Measurements from ENCODE around the gene CHST4. TPM values are rescaled to one million over a fixed set of nuclear protein-coding genes. Genes with fewer than 3 reads are reported as not detected.
"Not testable (repeated sequence)": the region's sequence is repeated elsewhere in the genome, so short reads cannot be mapped to it uniquely, and the experiment has no call there.

CHST4 gene
- total RNA-seq, 1 donor from 2014 or later = 0.09 TPM

- Histone ChIP-seq H3K27ac (ENCODE audit: low read depth, low read length) (no peak overlapping the region), H3K4me3 (ENCODE audit: insufficient read depth, low read depth, low read length) (no peak overlapping the region), H3K36me3 (ENCODE audit: insufficient read depth, low read length) (no peaks in the 10 kb centered on the region), H2AFZ (ENCODE audit: low read depth, low read length) (no peak overlapping the region), H3K27me3 (ENCODE audit: insufficient read depth, low read length) (no peaks in the 10 kb centered on the region), H3K4me2 (ENCODE audit: low read length) (no peak overlapping the region), H3K79me2 (ENCODE audit: insufficient read depth, low read length) (no peaks in the 10 kb centered on the region), H3K9me3 (ENCODE audit: insufficient read depth, low read depth, low read length) (no peaks in the 10 kb centered on the region), H3K4me1 (ENCODE audit: insufficient read depth, low read length) (no peaks in the 10 kb centered on the region), H4K20me1 (ENCODE audit: insufficient read depth, low read length) (no peaks in the 10 kb centered on the region), H3K9ac (ENCODE audit: low read length) (no peak overlapping the region)
- H3K4me3 Mint-ChIP-seq (ENCODE audit: unreplicated experiment) = no peak overlapping the region
- no peaks in the 10 kb centered on the region for H3K36me3 Mint-ChIP-seq (ENCODE audit: low read depth, unreplicated experiment)
- TF ChIP-seq EZH2 (IDR thresholded peaks at IDR 0.05; ENCODE audit: insufficient read depth, low read length) (no peak), CTCF (IDR thresholded peaks at IDR 0.05; ENCODE audit: insufficient read depth, low read depth, low read length) (no peak)
- H3K4me1 Mint-ChIP-seq (ENCODE audit: low read depth, unreplicated experiment) = no peaks in the 10 kb centered on the region
- peaks cover 16% of the 10 kb centered on the region for H3K27me3 Mint-ChIP-seq (ENCODE audit: low read depth, unreplicated experiment)
- no peak overlapping the region for H3K27ac Mint-ChIP-seq (ENCODE audit: unreplicated experiment)
- FAIRE-seq (no peak), DNase-seq (ENCODE audit: low read depth) (no peak)
- H3K9me3 Mint-ChIP-seq (ENCODE audit: unreplicated experiment) = no peaks in the 10 kb centered on the region
Measured at GRCh38 chr16:71574702-71575101, 48.5 kb downstream of the CHST4 start.

GRCh38 chr16:71576971-71577370 is 50.7 kb downstream of the CHST4 start, which contains the start of gene TAT:
TSS of gene TAT (minus strand) at chr16:71577092. CDS start at chr16:71576415, 677 bp downstream.
- no peak within 1 kb of the TSS for H2AFZ ChIP-seq (ENCODE audit: low read depth, low read length)
- H3K9me3 ChIP-seq (ENCODE audit: insufficient read depth, low read depth, low read length) = no peaks in the 10 kb centered on the region
- no peaks in the 10 kb centered on the region for H3K36me3 Mint-ChIP-seq (ENCODE audit: low read depth, unreplicated experiment)
- H3K27ac Mint-ChIP-seq (ENCODE audit: unreplicated experiment) = no peak within 1 kb of the TSS
- FAIRE-seq (no peak), DNase-seq (ENCODE audit: low read depth) (no peak)
- H3K9ac ChIP-seq (ENCODE audit: low read length) = no peak within 1 kb of the TSS
- no peaks in the 10 kb centered on the region for H3K4me1 Mint-ChIP-seq (ENCODE audit: low read depth, unreplicated experiment)
- H3K4me3 Mint-ChIP-seq (ENCODE audit: unreplicated experiment) = no peak within 1 kb of the TSS
- H3K9me3 Mint-ChIP-seq (ENCODE audit: unreplicated experiment) = no peaks in the 10 kb centered on the region
- H3K27ac ChIP-seq (ENCODE audit: low read depth, low read length) = no peak within 1 kb of the TSS
- TF ChIP-seq CTCF (IDR thresholded peaks at IDR 0.05; ENCODE audit: insufficient read depth, low read depth, low read length) (no peak), EZH2 (IDR thresholded peaks at IDR 0.05; ENCODE audit: insufficient read depth, low read length) (no peak)
- H3K4me3 ChIP-seq (ENCODE audit: insufficient read depth, low read depth, low read length) = no peak within 1 kb of the TSS
- no peaks in the 10 kb centered on the region for H4K20me1 ChIP-seq (ENCODE audit: insufficient read depth, low read length)
- no peaks in the 10 kb centered on the region for H3K36me3 ChIP-seq (ENCODE audit: insufficient read depth, low read length)
- H3K4me1 ChIP-seq (ENCODE audit: insufficient read depth, low read length) = no peaks in the 10 kb centered on the region
- H3K4me2 ChIP-seq (ENCODE audit: low read length) = no peak within 1 kb of the TSS
- H3K27me3 ChIP-seq (ENCODE audit: insufficient read depth, low read length) = no peaks in the 10 kb centered on the region
- no peaks in the 10 kb centered on the region for H3K79me2 ChIP-seq (ENCODE audit: insufficient read depth, low read length)
- peaks cover 12% of the 10 kb centered on the region for H3K27me3 Mint-ChIP-seq (ENCODE audit: low read depth, unreplicated experiment)

- H3K36me3 Mint-ChIP-seq (ENCODE audit: low read depth, unreplicated experiment); H3K9me3 ChIP-seq (ENCODE audit: insufficient read depth, low read depth, low read length); H3K4me1 Mint-ChIP-seq (ENCODE audit: low read depth, unreplicated experiment); H2AFZ ChIP-seq (ENCODE audit: low read depth, low read length); H3K4me3 Mint-ChIP-seq (ENCODE audit: unreplicated experiment); H3K27ac Mint-ChIP-seq (ENCODE audit: unreplicated experiment); H3K27me3 ChIP-seq (ENCODE audit: insufficient read depth, low read length); FAIRE-seq; H3K4me1 ChIP-seq (ENCODE audit: insufficient read depth, low read length); DNase-seq (ENCODE audit: low read depth); H3K9me3 Mint-ChIP-seq (ENCODE audit: unreplicated experiment); H3K36me3 ChIP-seq (ENCODE audit: insufficient read depth, low read length); H3K9ac ChIP-seq (ENCODE audit: low read length); H4K20me1 ChIP-seq (ENCODE audit: insufficient read depth, low read length); H3K27ac ChIP-seq (ENCODE audit: low read depth, low read length); H3K4me2 ChIP-seq (ENCODE audit: low read length); H3K79me2 ChIP-seq (ENCODE audit: insufficient read depth, low read length); H3K4me3 ChIP-seq (ENCODE audit: insufficient read depth, low read depth, low read length): not testable (repeated sequence)
- peaks cover 27% of the 10 kb centered on the region for H3K27me3 Mint-ChIP-seq (ENCODE audit: low read depth, unreplicated experiment)
Measured at GRCh38 chr16:71582553-71582848, 56.3 kb downstream of the CHST4 start.
